NCI-H345 treated with DMSO at 0.1 percent for 48 hours (cell line): ENCODE data around the gene CDH11.

Experiments
- DNase-seq: peaks from one replicate; lab custom pipeline; 2025; ENCODE audit not compliant: unreplicated experiment; lab: John Stamatoyannopoulos, UW

CDH11 gene

DNA sequence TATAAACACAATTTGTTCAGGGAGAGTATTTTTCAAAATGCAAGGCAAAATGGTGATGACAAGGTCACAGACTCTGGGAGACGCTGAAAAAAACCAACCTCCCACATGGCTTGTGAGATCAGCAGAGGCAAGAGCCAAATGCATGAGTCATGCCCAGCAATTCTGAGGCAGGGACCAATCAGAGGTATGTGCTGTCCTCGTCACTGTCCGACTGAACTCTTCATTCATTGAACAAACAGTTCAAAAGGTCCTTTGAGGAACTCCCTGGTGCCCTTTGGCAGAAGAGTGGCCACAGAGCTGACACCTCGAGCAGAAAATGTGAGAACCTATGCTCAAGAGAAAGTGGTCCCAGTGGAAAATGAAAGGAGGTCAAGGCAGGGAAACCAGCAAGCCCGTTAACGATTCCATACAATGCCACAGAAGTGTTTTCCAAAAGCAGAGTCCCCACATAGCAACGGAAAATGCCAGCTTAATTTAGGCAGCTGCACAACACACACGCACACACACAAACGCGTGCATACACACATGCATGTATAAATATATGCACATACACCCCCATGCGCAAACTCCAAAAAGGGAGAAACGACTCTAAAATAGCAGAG is 50.9 kb downstream of the CDH11 start:
- no peak for DNase-seq

- no peak for DNase-seq
Observed at GRCh38 chr16:65069766-65070165, 52.1 kb downstream of the CDH11 start.

- no peak for DNase-seq
Observed at GRCh38 chr16:65069065-65069464, 52.8 kb downstream of the CDH11 start.

GRCh38 chr16:65068151-65068740 is 53.6 kb downstream of the CDH11 start:
- no peak for DNase-seq

DNA sequence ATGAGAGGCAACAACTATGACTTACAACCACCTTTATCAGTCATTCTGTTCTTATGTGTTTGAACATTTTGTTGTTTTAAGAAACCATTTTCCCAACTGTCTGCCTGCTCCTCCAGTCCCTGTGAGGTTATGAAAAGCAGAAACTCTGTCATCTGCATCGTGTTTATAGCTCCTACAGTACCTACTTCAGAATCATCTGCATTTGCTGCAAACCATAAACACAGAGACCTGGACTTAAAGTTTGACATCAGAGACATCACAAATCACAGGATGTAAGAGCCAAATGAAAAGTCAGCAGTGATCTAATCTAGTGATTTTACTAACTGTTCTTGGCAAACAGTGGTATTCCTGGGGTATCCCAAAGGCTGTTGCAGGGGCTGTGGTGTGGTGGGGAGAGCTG is 55.2 kb downstream of the CDH11 start:
- no peak for DNase-seq

DNA sequence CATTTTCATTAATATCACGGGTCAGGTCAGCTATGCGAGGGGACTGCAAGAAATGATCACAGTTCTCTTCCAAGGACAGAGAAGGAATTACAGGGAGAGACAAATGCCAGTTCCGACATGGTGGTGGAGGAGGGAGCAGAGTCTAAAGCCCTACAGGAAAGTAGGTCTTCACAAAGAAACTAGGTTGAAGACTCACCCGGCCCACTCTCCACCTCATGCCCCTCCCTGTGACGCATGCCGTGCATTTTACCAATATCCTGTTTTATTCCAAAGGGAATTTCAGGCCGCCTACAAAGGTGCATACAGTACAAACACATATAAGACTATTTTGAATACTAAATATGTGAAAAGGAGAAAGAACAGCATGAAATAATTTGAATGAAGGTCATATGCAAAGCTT is 56.8 kb downstream of the CDH11 start:
- DNase-seq: no peak

DNA sequence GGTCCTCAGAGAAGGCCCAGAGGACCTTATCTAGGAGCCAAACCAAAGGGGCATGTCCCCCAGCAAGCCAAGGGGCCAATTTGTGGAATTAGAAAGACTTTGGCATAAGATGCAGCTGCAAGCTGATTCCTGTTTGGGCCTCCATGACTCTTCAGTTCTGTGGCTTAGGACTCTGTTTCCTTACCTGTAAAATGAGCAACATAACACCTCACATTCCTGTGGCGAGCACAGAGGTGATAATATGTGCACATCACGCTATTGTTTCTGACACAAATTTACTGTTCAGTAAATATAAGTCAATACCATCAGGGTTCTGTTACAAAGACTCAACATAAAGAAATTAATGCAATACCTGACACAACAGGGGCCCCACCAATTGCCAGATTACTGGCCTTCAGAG is 57.7 kb downstream of the CDH11 start:
- no peak for DNase-seq

DNA sequence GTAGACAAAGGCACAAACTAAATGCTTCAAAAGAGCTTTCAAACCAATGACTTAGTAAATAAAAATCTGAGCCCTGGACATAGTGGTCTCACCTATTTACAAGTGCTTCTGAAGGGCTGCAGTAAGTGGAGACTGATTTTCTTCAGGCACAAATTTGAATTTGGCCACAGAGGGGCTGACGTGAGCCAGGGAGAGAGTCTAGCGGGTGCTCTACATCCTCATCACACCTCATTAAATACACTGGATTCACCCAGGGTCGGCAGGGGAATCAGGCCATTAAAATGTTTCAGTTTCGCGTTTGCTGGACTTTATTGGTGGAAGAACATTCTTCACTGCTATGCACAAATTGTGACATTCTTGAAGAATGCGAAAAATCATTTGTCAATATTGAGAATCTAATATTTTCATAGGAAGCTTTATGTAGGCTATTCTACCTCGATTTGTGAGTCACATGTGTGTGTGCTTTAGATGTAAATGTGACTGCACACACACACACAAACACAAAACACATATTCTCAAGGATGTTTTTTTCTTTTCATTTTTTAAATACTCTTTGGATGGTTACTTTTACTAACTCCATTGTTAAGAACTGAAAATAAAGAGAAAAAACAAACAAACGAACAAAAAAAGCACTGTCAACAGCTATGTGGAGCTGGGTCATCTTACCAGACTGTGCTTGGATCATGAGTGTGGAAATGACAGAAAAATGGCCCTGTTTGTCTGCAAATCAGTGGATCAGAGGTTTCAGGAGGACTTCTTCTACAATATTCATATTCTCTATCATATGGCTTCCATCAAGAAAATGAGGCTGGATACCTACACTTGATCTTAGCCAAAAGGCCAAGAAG is 58.9 kb downstream of the CDH11 start:
- no peak for DNase-seq

DNA sequence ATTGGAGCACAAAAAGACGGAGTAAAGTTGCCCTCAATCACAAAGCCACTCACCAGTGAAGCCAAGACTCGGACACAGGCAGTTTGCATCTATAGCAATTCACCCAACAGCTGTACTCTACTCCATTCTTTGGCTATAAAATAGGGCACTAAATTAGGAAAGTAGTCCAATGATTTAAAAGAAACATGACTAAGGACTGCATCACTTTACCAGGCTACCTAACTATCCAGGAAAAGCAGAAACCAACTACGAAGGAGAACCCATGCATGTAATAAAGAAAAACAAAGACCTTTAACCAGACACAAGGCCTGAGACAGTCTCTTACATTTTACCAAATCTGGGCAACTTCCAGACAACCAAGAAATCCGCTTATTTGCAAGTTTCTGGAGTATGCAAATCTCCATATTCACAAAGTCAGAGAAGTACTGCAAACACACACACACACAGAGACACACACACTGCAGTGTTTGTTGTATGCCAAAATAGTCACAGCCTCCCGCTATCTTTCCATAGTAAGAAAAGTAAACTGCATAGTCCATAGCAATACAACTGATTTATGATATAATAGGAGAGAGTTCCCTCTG is 59.8 kb downstream of the CDH11 start:
- no peak for DNase-seq

DNA sequence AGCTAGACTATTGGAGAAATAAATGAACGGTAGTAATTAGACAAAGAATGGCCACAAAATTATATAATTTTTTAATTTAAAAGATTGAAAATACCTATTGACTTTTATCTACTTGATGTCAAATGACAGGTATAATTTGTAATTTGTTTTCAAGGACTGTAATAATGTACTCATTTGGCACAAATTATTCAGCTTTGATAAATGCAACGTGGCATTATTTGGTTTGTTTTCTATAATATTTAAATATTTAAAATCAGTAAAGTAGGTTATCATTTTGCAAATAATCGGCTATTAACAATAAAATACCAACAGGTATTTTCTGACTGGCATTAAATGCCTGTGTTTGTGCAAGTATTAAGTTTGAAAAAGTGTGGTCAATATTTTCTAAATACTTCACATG is 60.6 kb downstream of the CDH11 start:
- DNase-seq: no peak

DNA sequence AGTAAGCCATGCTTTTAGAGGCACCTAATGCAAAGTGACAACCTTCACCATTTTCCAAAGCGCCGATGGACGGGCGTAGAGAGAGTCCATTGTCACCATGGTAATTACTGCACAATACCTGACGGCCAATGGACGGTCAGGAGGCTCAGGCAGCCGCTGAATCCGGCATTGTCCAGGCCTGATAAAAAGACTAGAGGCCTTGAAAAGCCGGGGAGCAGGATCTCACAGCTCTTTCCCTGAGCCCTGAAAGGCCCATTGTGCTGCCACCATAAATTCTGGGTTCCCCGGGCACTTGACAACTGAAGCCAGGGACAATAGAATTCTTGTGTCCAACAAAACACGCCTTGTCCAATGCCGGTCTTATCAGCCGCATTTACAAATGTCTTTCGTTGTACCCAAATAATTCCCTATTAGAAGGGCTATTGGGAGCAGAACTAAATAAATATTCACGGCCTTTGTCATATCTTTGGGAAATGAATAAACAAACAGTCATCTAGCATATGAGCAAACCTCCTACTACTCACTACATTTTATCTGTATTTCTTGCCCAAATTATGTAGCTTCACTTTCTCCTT is 62.4 kb downstream of the CDH11 start:
- no peak for DNase-seq

GRCh38 chr16:65057184-65057583 is 64.7 kb downstream of the CDH11 start:
- DNase-seq: no peak

DNA sequence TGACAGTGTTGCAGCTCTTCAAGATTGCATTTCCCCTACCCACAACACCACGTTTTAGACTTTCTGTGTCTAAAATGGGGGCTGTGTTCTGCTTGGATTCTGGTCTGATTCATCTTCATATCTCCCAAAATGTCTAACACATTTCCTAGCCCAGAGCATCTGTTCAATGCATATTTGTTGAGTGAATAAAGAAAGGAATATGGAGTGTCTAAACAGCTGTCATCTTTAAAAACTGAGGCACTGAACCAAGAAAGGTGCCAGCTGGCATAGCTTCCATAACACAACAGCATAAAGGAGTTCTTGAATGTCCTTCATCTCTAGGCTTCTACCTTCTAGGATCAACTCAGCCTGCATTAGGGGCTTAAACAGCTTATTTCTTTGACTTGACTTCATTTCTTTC is 67.4 kb downstream of the CDH11 start:
- DNase-seq: no peak

DNA sequence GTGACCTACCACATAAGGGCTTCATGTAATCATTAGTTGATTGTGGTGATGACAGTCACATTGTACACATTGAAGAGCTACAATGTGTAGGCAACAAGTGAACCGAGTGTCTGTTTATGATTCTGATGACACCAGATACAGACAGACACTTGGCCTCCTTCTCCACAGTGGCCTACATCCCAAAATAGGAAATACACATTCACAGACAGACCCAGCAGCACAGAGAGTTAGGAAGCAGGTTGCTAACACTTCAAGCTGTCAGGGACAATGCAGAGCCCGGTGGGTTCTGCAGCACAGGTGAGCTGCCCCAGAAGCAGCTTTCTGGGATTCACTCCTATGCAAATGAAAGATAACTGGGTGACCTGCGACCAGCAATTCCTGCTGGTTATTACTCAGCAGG is 72.2 kb downstream of the CDH11 start:
- no peak for DNase-seq

DNA sequence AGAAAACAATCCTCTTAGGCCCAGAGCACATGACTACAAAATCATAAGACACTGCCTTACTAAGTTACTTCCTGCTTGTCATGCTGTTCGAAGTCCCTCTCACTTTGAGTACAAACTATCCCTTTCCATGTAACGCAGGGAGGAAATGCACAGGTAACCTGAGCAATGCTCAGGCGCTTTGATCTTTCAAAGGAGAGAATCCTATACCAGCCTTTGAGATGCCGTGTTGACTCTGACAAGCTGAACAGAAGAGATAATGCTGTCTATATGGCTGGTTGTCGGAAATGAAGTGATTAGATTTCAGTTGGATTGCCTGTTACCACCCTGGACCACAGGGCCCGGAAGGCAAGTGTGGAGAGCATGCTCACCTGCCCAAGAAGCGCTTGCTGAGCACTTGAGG is 75.9 kb downstream of the CDH11 start:
- DNase-seq: no peak

GRCh38 chr16:65044873-65045272 is 77.0 kb downstream of the CDH11 start:
- DNase-seq: no peak

- DNase-seq: no peak
Observed at GRCh38 chr16:65044026-65044425, 77.8 kb downstream of the CDH11 start.

- no peak for DNase-seq
Observed at GRCh38 chr16:65042438-65043365, 79.2 kb downstream of the CDH11 start.

DNA sequence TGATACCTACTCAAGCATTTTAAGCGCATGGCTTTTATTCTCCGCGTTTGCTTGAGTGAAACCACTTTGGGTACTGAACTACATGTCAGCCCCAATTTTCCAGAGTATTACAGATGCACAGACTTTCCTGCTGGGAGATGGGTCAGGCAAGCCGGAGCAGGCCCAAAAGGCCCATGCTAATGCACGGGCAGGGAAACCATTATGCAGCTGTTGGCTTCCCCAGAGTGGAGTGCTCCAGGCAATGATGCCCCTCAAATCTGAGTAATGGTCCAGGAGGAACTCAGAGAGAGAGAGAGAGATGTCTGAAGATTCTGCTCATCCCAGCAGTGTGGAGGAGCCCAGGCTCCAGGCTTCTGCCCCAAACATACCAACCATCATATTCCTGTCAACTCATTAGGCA is 80.2 kb downstream of the CDH11 start:
- no peak for DNase-seq

DNA sequence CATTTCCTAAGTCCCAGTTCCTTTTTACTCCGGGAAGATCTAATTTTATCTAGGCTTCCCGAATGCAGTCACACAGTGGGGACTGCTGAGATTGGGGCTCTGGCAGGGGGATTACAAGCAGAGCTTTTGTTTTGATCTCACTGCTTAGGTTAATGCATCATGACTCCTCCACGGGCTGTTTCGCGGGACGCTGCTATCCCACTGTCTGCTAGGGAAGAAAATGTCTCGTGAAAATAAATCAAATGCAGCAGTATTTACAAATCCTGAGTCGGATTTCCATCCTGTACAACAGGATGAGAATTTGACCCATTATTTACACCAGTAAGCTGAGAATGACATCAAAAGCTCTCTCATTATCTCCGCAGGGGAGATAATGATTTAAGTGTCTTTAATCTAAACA is 83.8 kb downstream of the CDH11 start:
- DNase-seq: no peak

DNA sequence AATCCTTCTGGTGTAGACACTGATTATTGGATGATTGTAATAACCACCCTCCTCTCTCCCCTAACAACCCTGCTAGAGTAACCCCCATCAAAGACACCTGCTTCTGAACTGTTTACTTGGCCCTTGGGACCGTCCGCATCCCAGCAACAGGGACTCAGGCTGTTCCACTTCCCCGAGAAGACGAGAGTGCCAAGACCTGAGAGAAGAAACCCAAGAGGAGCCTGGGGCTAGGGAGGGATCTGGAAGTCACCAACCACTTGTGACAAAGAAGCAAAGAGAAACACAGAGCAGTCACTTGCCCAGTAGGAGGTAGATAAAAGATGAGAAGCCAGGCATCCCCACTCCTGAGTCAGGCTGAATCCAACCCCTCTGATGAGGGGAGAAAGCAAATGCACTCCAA is 84.3 kb downstream of the CDH11 start:
- no peak for DNase-seq
